Measurements from ENCODE around the gene CMTM8.
A peak's percentile ranks its signal among the peaks of the same experiment; 100 is the strongest.

Gene CMTM8

GRCh38 chr3:32353351-32353750 lies 114.9 kb downstream of the CMTM8 start:
- Histone ChIP-seq H3K9me3 (replicated peaks in 1 of 11) (no peaks in the 10 kb centered on the region), H3K27me3 (no peaks in the 10 kb centered on the region), H3K36me3 (peaks cover 0 to 14% (median 7%) of the 10 kb centered on the region in 11 experiments; a peak in 5 of 22 replicates), H4K20me1 (no peaks in the 10 kb centered on the region), H3K4me2 (no peak overlapping the region), H3K4me1 (peaks cover 0 to 14% (median 7%) of the 10 kb centered on the region in 10 experiments; a peak in 13 of 20 replicates), H3K9ac (no peak overlapping the region), H3K4me3 (no peak overlapping the region), H3K27ac (no peak overlapping the region)
- no peak for TF ChIP-seq Cebpa-rat (IDR thresholded peaks at IDR 0.05)

GRCh38 chr3:32354362-32354778 lies 115.9 kb downstream of the CMTM8 start:
- Histone ChIP-seq H3K9me3 (replicated peaks in 1 of 11) (no peaks in the 10 kb centered on the region), H3K4me2 (no peak overlapping the region), H3K36me3 (peaks cover 0 to 14% (median 7%) of the 10 kb centered on the region in 11 experiments; a peak in 5 of 22 replicates), H3K4me3 (no peak overlapping the region), H3K27ac (no peak overlapping the region), H3K4me1 (peaks cover 0 to 18% (median 8%) of the 10 kb centered on the region in 10 experiments; a peak in 12 of 20 replicates), H3K27me3 (no peaks in the 10 kb centered on the region), H4K20me1 (no peaks in the 10 kb centered on the region), H3K9ac (no peak overlapping the region)
- no peak for TF ChIP-seq Cebpa-rat (IDR thresholded peaks at IDR 0.05)

- Histone ChIP-seq H3K27ac (no peak overlapping the region), H4K20me1 (no peaks in the 10 kb centered on the region), H3K4me1 (peaks cover 0 to 18% (median 8%) of the 10 kb centered on the region in 10 experiments; a peak in 12 of 20 replicates), H3K36me3 (peaks cover 0 to 14% (median 7%) of the 10 kb centered on the region in 11 experiments; a peak in 6 of 22 replicates), H3K9ac (no peak overlapping the region), H3K9me3 (replicated peaks in 1 of 11) (no peaks in the 10 kb centered on the region), H3K4me3 (no peak overlapping the region), H3K4me2 (no peak overlapping the region), H3K27me3 (no peaks in the 10 kb centered on the region)
- TF ChIP-seq Cebpa-rat (IDR thresholded peaks at IDR 0.05): no peak
These were observed 117.3 kb downstream of the CMTM8 start for GRCh38 chr3:32355751-32356291.

- no peak overlapping the region for H3K4me3 ChIP-seq
- no peak overlapping the region for H3K9ac ChIP-seq
- H4K20me1 ChIP-seq: no peaks in the 10 kb centered on the region
- no peak overlapping the region for H3K27ac ChIP-seq
- H3K36me3 ChIP-seq: peaks cover 0 to 23% (median 8%) of the 10 kb centered on the region in 11 experiments; a peak in 8 of 22 replicates
- no peaks in the 10 kb centered on the region for H3K9me3 ChIP-seq (replicated peaks in 1 of 11)
- H3K4me1 ChIP-seq: peaks cover 0 to 34% (median 17%) of the 10 kb centered on the region in 10 experiments; a peak in 17 of 20 replicates
- no peak overlapping the region for H3K4me2 ChIP-seq
- H3K27me3 ChIP-seq: no peaks in the 10 kb centered on the region
- no peak for TF ChIP-seq Cebpa-rat (IDR thresholded peaks at IDR 0.05)
These were observed 121.4 kb downstream of the CMTM8 start for GRCh38 chr3:32359766-32360492.

- no peak overlapping the region for H3K4me2 ChIP-seq
- H4K20me1 ChIP-seq: no peaks in the 10 kb centered on the region
- no peaks in the 10 kb centered on the region for H3K27me3 ChIP-seq
- no peak overlapping the region for H3K9ac ChIP-seq
- H3K9me3 ChIP-seq (replicated peaks in 1 of 11): no peaks in the 10 kb centered on the region
- peaks cover 3 to 40% (median 22%) of the 10 kb centered on the region in 10 experiments for H3K4me1 ChIP-seq
- no peak overlapping the region for H3K27ac ChIP-seq
- TF ChIP-seq Cebpa-rat (IDR thresholded peaks at IDR 0.05): no peak
- H3K36me3 ChIP-seq: peaks cover 0 to 23% (median 8%) of the 10 kb centered on the region in 11 experiments; a peak in 8 of 22 replicates
- H3K4me3 ChIP-seq: no peak overlapping the region
These were observed 122.0 kb downstream of the CMTM8 start for GRCh38 chr3:32360493-32360827.

- H3K36me3 ChIP-seq: peaks cover 0 to 24% (median 0%) of the 10 kb centered on the region in 11 experiments; a peak in 7 of 22 replicates
- no peaks in the 10 kb centered on the region for H3K9me3 ChIP-seq (replicated peaks in 1 of 11)
- peaks cover 0 to 17% (median 15%) of the 10 kb centered on the region in 11 experiments; a peak in 16 of 22 replicates for H4K20me1 ChIP-seq
- H3K9ac ChIP-seq: peak overlapping the region in 10 of 11 experiments; percentile 20 to 87 (median 76); a peak in 19 of 22 replicates
- H3K4me1 ChIP-seq: peaks cover 65 to 87% (median 82%) of the 10 kb centered on the region in 10 experiments
- no peak for TF ChIP-seq Cebpa-rat (IDR thresholded peaks at IDR 0.05)
- H3K4me3 ChIP-seq: peak overlapping the region in 8 of 10 experiments; percentile 32 to 66 (median 58); a peak in 16 of 20 replicates
- peak overlapping the region in 10 of 11 experiments; percentile 7 to 94 (median 86); a peak in 18 of 22 replicates for H3K27ac ChIP-seq
- peaks cover 9 to 40% (median 29%) of the 10 kb centered on the region in 11 experiments; a peak in 11 of 22 replicates for H3K27me3 ChIP-seq
- H3K4me2 ChIP-seq: peak overlapping the region; percentile 63 to 97 (median 90)
These were observed 128.3 kb downstream of the CMTM8 start for GRCh38 chr3:32366638-32367397.

GRCh38 chr3:32367442-32367841 lies 129.0 kb downstream of the CMTM8 start:
- Histone ChIP-seq H3K4me1 (peaks cover 69 to 93% (median 89%) of the 10 kb centered on the region in 10 experiments), H3K27ac (peak overlapping the region in 10 of 11 experiments; percentile 7 to 94 (median 86); a peak in 19 of 22 replicates), H3K9me3 (replicated peaks in 1 of 11) (no peaks in the 10 kb centered on the region), H3K36me3 (peaks cover 0 to 21% (median 0%) of the 10 kb centered on the region in 11 experiments; a peak in 7 of 22 replicates), H3K27me3 (peaks cover 9 to 40% (median 29%) of the 10 kb centered on the region in 11 experiments; a peak in 11 of 22 replicates), H4K20me1 (peaks cover 0 to 23% (median 19%) of the 10 kb centered on the region in 11 experiments; a peak in 16 of 22 replicates), H3K9ac (peak overlapping the region; percentile 20 to 87 (median 75); a peak in 20 of 22 replicates), H3K4me3 (peak overlapping the region in 9 of 10 experiments; percentile 9 to 66 (median 56); a peak in 16 of 20 replicates), H3K4me2 (peak overlapping the region; percentile 63 to 97 (median 90))
- no peak for TF ChIP-seq Cebpa-rat (IDR thresholded peaks at IDR 0.05)

- H3K27me3 ChIP-seq: peaks cover 9 to 32% (median 28%) of the 10 kb centered on the region in 11 experiments; a peak in 11 of 22 replicates
- peaks cover 0 to 54% (median 43%) of the 10 kb centered on the region in 11 experiments; a peak in 18 of 22 replicates for H4K20me1 ChIP-seq
- H3K4me3 ChIP-seq: peak overlapping the region in 8 of 10 experiments; percentile 5 to 63 (median 60); a peak in 12 of 20 replicates
- H3K4me1 ChIP-seq: peaks cover 80 to 98% (median 91%) of the 10 kb centered on the region in 10 experiments
- TF ChIP-seq Cebpa-rat (IDR thresholded peaks at IDR 0.05): no peak
- peaks cover 0 to 11% (median 0%) of the 10 kb centered on the region in 11 experiments; a peak in 4 of 22 replicates for H3K36me3 ChIP-seq
- peak overlapping the region; percentile 66 to 97 (median 87) for H3K4me2 ChIP-seq
- H3K9ac ChIP-seq: peak overlapping the region in 9 of 11 experiments; percentile 39 to 87 (median 78); a peak in 16 of 22 replicates
- peak overlapping the region; percentile 53 to 94 (median 86); a peak in 21 of 22 replicates for H3K27ac ChIP-seq
- no peaks in the 10 kb centered on the region for H3K9me3 ChIP-seq (replicated peaks in 1 of 11)
These were observed 133.2 kb downstream of the CMTM8 start for GRCh38 chr3:32371461-32372212.
